ENCODE measurements around the gene MROH2B.

The MROH2B gene

DNA sequence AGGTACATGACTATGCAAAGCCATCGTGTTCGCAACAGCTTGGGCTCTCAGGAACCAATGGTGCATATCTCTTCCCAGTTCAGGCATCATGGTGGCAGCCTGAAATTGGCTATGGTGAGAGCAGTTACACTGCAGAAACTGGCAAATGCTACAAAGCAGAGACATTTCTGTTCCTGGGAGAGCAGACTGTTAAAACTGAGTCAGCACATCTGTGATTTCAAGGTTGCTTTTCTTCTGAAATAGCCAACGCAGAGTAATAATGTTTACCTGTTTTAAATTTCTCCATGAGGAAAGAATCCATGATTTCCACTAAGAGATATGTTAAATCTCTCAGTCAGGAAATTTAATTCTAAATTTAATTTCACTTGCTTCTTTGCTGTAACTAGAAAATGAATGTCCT lies 114.1 kb downstream of the MROH2B start:
- no peak for ATAC-seq
- no peak for TF ChIP-seq ZNF70 (CRISPR knock-in tag; IDR thresholded peaks at IDR 0.05)

DNA sequence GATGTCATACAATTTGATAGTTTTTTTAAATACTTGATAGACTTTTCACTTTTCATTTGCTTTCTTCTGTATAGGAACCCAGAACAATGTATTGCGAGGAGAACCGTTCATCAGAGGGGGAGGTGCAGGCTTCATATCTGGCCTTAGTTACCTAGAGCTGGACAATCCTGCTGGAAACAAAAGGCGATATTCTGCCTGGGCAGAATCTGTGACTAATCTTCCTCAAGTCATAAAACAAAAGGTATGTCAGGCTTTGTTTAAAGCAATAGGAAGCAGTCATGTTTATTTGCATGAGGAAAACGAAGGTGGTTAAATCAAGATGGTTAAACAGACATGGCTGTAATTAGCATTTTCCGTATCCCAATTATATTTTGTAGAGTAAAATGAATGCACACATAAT lies 115.8 kb downstream of the MROH2B start:
- no peak for TF ChIP-seq OSR1 (CRISPR knock-in tag; IDR thresholded peaks at IDR 0.05)
- no peak for TF ChIP-seq ZNF8 (CRISPR knock-in tag; IDR thresholded peaks at IDR 0.05)
- TF ChIP-seq, protein P1, sequence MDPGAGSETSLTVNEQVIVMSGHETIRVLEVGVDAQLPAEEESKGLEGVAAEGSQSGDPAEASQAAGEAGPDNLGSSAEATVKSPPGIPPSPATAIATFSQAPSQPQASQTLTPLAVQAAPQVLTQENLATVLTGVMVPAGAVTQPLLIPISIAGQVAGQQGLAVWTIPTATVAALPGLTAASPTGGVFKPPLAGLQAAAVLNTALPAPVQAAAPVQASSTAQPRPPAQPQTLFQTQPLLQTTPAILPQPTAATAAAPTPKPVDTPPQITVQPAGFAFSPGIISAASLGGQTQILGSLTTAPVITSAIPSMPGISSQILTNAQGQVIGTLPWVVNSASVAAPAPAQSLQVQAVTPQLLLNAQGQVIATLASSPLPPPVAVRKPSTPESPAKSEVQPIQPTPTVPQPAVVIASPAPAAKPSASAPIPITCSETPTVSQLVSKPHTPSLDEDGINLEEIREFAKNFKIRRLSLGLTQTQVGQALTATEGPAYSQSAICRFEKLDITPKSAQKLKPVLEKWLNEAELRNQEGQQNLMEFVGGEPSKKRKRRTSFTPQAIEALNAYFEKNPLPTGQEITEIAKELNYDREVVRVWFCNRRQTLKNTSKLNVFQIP (CRISPR knock-in tag; IDR thresholded peaks at IDR 0.05; ENCODE audit: borderline replicate concordance, low read depth): no peak
- TF ChIP-seq ZNF565 (CRISPR knock-in tag; conservative IDR thresholded peaks at IDR 0.05; ENCODE audit: low read depth): no peak
- TF ChIP-seq RARB (CRISPR knock-in tag; IDR thresholded peaks at IDR 0.05): no peak
- no peak for TF ChIP-seq ZFP30 (CRISPR knock-in tag; IDR thresholded peaks at IDR 0.05)
- no peak for TF ChIP-seq GLIS3 (CRISPR knock-in tag; IDR thresholded peaks at IDR 0.05)
- TF ChIP-seq, protein P2, sequence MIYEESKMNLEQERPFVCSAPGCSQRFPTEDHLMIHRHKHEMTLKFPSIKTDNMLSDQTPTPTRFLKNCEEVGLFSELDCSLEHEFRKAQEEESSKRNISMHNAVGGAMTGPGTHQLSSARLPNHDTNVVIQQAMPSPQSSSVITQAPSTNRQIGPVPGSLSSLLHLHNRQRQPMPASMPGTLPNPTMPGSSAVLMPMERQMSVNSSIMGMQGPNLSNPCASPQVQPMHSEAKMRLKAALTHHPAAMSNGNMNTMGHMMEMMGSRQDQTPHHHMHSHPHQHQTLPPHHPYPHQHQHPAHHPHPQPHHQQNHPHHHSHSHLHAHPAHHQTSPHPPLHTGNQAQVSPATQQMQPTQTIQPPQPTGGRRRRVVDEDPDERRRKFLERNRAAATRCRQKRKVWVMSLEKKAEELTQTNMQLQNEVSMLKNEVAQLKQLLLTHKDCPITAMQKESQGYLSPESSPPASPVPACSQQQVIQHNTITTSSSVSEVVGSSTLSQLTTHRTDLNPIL (CRISPR knock-in tag; IDR thresholded peaks at IDR 0.05; ENCODE audit: low read depth): no peak
- no peak for TF ChIP-seq PPARA (CRISPR knock-in tag; IDR thresholded peaks at IDR 0.05; ENCODE audit: borderline replicate concordance)
- no peak for TF ChIP-seq CSDC2 (CRISPR knock-in tag; IDR thresholded peaks at IDR 0.05)
- TF ChIP-seq TOX (CRISPR knock-in tag; IDR thresholded peaks at IDR 0.05; ENCODE audit: borderline replicate concordance): no peak
- TF ChIP-seq ZC3H10 (CRISPR knock-in tag; IDR thresholded peaks at IDR 0.05): no peak
- no peak for TF ChIP-seq TCF4 (CRISPR knock-in tag; IDR thresholded peaks at IDR 0.05; ENCODE audit: borderline replicate concordance)
- TF ChIP-seq, protein P3, sequence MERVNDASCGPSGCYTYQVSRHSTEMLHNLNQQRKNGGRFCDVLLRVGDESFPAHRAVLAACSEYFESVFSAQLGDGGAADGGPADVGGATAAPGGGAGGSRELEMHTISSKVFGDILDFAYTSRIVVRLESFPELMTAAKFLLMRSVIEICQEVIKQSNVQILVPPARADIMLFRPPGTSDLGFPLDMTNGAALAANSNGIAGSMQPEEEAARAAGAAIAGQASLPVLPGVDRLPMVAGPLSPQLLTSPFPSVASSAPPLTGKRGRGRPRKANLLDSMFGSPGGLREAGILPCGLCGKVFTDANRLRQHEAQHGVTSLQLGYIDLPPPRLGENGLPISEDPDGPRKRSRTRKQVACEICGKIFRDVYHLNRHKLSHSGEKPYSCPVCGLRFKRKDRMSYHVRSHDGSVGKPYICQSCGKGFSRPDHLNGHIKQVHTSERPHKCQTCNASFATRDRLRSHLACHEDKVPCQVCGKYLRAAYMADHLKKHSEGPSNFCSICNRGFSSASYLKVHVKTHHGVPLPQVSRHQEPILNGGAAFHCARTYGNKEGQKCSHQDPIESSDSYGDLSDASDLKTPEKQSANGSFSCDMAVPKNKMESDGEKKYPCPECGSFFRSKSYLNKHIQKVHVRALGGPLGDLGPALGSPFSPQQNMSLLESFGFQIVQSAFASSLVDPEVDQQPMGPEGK (CRISPR knock-in tag; IDR thresholded peaks at IDR 0.05; ENCODE audit: borderline replicate concordance): no peak
- TF ChIP-seq, protein P4, sequence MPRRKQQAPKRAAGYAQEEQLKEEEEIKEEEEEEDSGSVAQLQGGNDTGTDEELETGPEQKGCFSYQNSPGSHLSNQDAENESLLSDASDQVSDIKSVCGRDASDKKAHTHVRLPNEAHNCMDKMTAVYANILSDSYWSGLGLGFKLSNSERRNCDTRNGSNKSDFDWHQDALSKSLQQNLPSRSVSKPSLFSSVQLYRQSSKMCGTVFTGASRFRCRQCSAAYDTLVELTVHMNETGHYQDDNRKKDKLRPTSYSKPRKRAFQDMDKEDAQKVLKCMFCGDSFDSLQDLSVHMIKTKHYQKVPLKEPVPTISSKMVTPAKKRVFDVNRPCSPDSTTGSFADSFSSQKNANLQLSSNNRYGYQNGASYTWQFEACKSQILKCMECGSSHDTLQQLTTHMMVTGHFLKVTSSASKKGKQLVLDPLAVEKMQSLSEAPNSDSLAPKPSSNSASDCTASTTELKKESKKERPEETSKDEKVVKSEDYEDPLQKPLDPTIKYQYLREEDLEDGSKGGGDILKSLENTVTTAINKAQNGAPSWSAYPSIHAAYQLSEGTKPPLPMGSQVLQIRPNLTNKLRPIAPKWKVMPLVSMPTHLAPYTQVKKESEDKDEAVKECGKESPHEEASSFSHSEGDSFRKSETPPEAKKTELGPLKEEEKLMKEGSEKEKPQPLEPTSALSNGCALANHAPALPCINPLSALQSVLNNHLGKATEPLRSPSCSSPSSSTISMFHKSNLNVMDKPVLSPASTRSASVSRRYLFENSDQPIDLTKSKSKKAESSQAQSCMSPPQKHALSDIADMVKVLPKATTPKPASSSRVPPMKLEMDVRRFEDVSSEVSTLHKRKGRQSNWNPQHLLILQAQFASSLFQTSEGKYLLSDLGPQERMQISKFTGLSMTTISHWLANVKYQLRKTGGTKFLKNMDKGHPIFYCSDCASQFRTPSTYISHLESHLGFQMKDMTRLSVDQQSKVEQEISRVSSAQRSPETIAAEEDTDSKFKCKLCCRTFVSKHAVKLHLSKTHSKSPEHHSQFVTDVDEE (CRISPR knock-in tag; IDR thresholded peaks at IDR 0.05): no peak
- no peak for ATAC-seq
